GM12892 (cell line): Measurements from ENCODE around the gene GRM1. TPM values are rescaled to one million over a fixed set of nuclear protein-coding genes. Genes with fewer than 3 reads are reported as not detected.

Experiments used
- DNase-seq: peaks from one replicate; pipeline ENCODE4 v3.0.0; 2011; ENCODE audit not compliant: insufficient read length
- FAIRE-seq: peaks from 2 replicates; lab custom pipeline; 2011; peaks lifted over from hg19 to GRCh38; lab: Jason Lieb, UNC
- POLR2A ChIP-seq: IDR thresholded peaks from 2 replicates; pipeline ENCODE4 v1.6.1; 2011; ENCODE audit warnings: low read depth, low read length, control low read depth
- POLR2AphosphoS5 ChIP-seq: IDR thresholded peaks from 2 replicates; pipeline ENCODE4 v1.6.1; 2011; ENCODE audit warnings: low read depth, low read length, control low read depth
- TAF1 ChIP-seq: IDR thresholded peaks from 2 replicates; pipeline ENCODE4 v1.6.1; 2011; ENCODE audit warnings: low read depth, mild to moderate bottlenecking, control low read depth, low read length, borderline replicate concordance
- polyA plus RNA-seq: library from polyadenylated mRNA; unstranded; fragments of >200 nt; gene quantifications from one replicate; pipeline ENCODE4 v1.2.1, GENCODE V29; 2012; ENCODE audit warnings: missing spikeins, inconsistent platforms; ENCODE audit not compliant: missing spikeins

GRM1 gene
- not detected for polyA plus RNA-seq

- DNase-seq = no peak
- no peak for FAIRE-seq
- no peak for TF ChIP-seq POLR2A
- TF ChIP-seq TAF1 = no peak
- TF ChIP-seq POLR2AphosphoS5 = no peak
Observed at GRCh38 chr6:146028851-146029572, at the start of gene GRM1. Gene GRM1, plus strand, starts transcription at chr6:146029062. Its CDS starts 456 bp downstream, at chr6:146029518.

- FAIRE-seq (no peak), DNase-seq (no peak)
- no peak for TF ChIP-seq TAF1
- TF ChIP-seq POLR2A = no peak
- TF ChIP-seq POLR2AphosphoS5 = no peak
Observed at GRCh38 chr6:146009338-146009737, 19.5 kb upstream of the GRM1 start.

GRCh38 chr6:146014233-146014632 is 14.6 kb upstream of the GRM1 start:
- TF ChIP-seq TAF1 = no peak
- no peak for TF ChIP-seq POLR2AphosphoS5
- no peak for FAIRE-seq
- no peak for DNase-seq

- no peak for TF ChIP-seq TAF1
- no peak for TF ChIP-seq POLR2AphosphoS5
- TF ChIP-seq POLR2A = no peak
- no peak for DNase-seq
Observed at GRCh38 chr6:146017672-146018071, 11.2 kb upstream of the GRM1 start.

GRCh38 chr6:146026873-146027272 is 2.0 kb upstream of the GRM1 start:
- no peak for DNase-seq
- TF ChIP-seq TAF1 (no peak), POLR2A (no peak)
- FAIRE-seq = no peak

More at GRCh38 chr6:146017672-146018071, 11.2 kb upstream of the GRM1 start:
- FAIRE-seq = no peak

- no peak for FAIRE-seq
Observed at GRCh38 chr6:146027586-146028251, 1.1 kb upstream of the GRM1 start.

GRCh38 chr6:146028252-146028795 is 538 bp upstream of the GRM1 start:
- DNase-seq (no peak), FAIRE-seq (no peak)
- no peak for TF ChIP-seq TAF1
- no peak for TF ChIP-seq POLR2A
- TF ChIP-seq POLR2AphosphoS5 = no peak

More at GRCh38 chr6:146027586-146028251, 1.1 kb upstream of the GRM1 start:
- no peak for DNase-seq
- no peak for TF ChIP-seq POLR2A
- no peak for TF ChIP-seq POLR2AphosphoS5
- no peak for TF ChIP-seq TAF1

- DNase-seq (no peak), FAIRE-seq (no peak)
- no peak for TF ChIP-seq TAF1
- TF ChIP-seq POLR2AphosphoS5 = no peak
- TF ChIP-seq POLR2A = no peak
Observed at GRCh38 chr6:146029573-146030184, 817 bp downstream of the GRM1 start.

GRCh38 chr6:146032387-146032786 is 3.5 kb downstream of the GRM1 start:
- DNase-seq = no peak
- FAIRE-seq = no peak
- no peak for TF ChIP-seq POLR2A
- TF ChIP-seq TAF1 = no peak
- no peak for TF ChIP-seq POLR2AphosphoS5

GRCh38 chr6:146040360-146040759 is 11.5 kb downstream of the GRM1 start:
- FAIRE-seq (no peak), DNase-seq (no peak)
- TF ChIP-seq POLR2AphosphoS5 (no peak), TAF1 (no peak), POLR2A (no peak)

- DNase-seq (no peak), FAIRE-seq (no peak)
- TF ChIP-seq POLR2AphosphoS5 (no peak), TAF1 (no peak)
Observed at GRCh38 chr6:146041282-146041681, 12.4 kb downstream of the GRM1 start.
